Measurements from ENCODE around the gene KRTAP9-6. TPM values are rescaled to one million over a fixed set of nuclear protein-coding genes. Genes with fewer than 3 reads are reported as not detected.

Gene KRTAP9-6
- polyA plus RNA-seq, 12 donors = 0.11 to 0.65 (median 0.24) TPM; not detected in 5

Other genes with a start within 250 kb of the KRTAP9-6 start
- gene KRTAP1-5, start 238.2 kb upstream of the KRTAP9-6 start, polyA plus RNA-seq (ENCODE audit: insufficient read length in 12 of 12) = not detected
- gene KRTAP1-4, start 235.2 kb upstream of the KRTAP9-6 start, polyA plus RNA-seq (ENCODE audit: insufficient read length in 12 of 12) = not detected
- gene KRTAP1-3, start 230.5 kb upstream of the KRTAP9-6 start, polyA plus RNA-seq (ENCODE audit: insufficient read length in 12 of 12) = not detected
- not detected for gene KRTAP1-1, start 223.9 kb upstream of the KRTAP9-6 start, polyA plus RNA-seq (ENCODE audit: insufficient read length in 12 of 12)
- not detected for gene KRTAP2-1, start 218.1 kb upstream of the KRTAP9-6 start, polyA plus RNA-seq (ENCODE audit: insufficient read length in 12 of 12)
- gene KRTAP2-2, start 210.1 kb upstream of the KRTAP9-6 start, polyA plus RNA-seq (ENCODE audit: insufficient read length in 12 of 12) = not detected
- under 1 TPM in 2 of 12 donors, not detected in 10; 0.49 to 0.57 TPM for gene KRTAP2-3, start 205.3 kb upstream of the KRTAP9-6 start, polyA plus RNA-seq (ENCODE audit: insufficient read length in 12 of 12)
- not detected for gene KRTAP2-4, start 199.5 kb upstream of the KRTAP9-6 start, polyA plus RNA-seq (ENCODE audit: insufficient read length in 12 of 12)
- not detected for gene KRTAP4-7, start 181.2 kb upstream of the KRTAP9-6 start, polyA plus RNA-seq (ENCODE audit: insufficient read length in 12 of 12)
- gene KRTAP4-8, start 167.2 kb upstream of the KRTAP9-6 start, polyA plus RNA-seq (ENCODE audit: insufficient read length in 12 of 12) = not detected
- not detected for gene KRTAP4-16, start 163.2 kb upstream of the KRTAP9-6 start, polyA plus RNA-seq (ENCODE audit: insufficient read length in 12 of 12)
- gene KRTAP4-9, start 160.0 kb upstream of the KRTAP9-6 start, polyA plus RNA-seq (ENCODE audit: insufficient read length in 12 of 12) = not detected
- not detected for gene KRTAP4-11, start 147.0 kb upstream of the KRTAP9-6 start, polyA plus RNA-seq (ENCODE audit: insufficient read length in 12 of 12)
- gene KRTAP4-12, start 141.2 kb upstream of the KRTAP9-6 start, polyA plus RNA-seq (ENCODE audit: insufficient read length in 12 of 12) = not detected
- not detected for gene KRTAP4-6, start 124.8 kb upstream of the KRTAP9-6 start, polyA plus RNA-seq (ENCODE audit: insufficient read length in 12 of 12)
- not detected for gene KRTAP4-5, start 115.6 kb upstream of the KRTAP9-6 start, polyA plus RNA-seq (ENCODE audit: insufficient read length in 12 of 12)
- not detected for gene KRTAP4-4, start 104.6 kb upstream of the KRTAP9-6 start, polyA plus RNA-seq (ENCODE audit: insufficient read length in 12 of 12)
- gene KRTAP4-3, start 97.2 kb upstream of the KRTAP9-6 start, polyA plus RNA-seq (ENCODE audit: insufficient read length in 12 of 12) = not detected
- not detected for gene KRTAP4-2, start 87.2 kb upstream of the KRTAP9-6 start, polyA plus RNA-seq (ENCODE audit: insufficient read length in 12 of 12)
- not detected for gene KRTAP4-1, start 80.5 kb upstream of the KRTAP9-6 start, polyA plus RNA-seq (ENCODE audit: insufficient read length in 12 of 12)
- not detected for gene KRTAP9-1, start 75.5 kb upstream of the KRTAP9-6 start, polyA plus RNA-seq (ENCODE audit: insufficient read length in 12 of 12)
- not detected for gene KRTAP9-2, start 38.7 kb upstream of the KRTAP9-6 start, polyA plus RNA-seq (ENCODE audit: insufficient read length in 12 of 12)
- gene KRTAP9-3, start 32.9 kb upstream of the KRTAP9-6 start, polyA plus RNA-seq (ENCODE audit: insufficient read length in 12 of 12) = not detected
- not detected for gene KRTAP9-8, start 27.4 kb upstream of the KRTAP9-6 start, polyA plus RNA-seq (ENCODE audit: insufficient read length in 12 of 12)
- not detected for gene KRTAP9-4, start 15.7 kb upstream of the KRTAP9-6 start, polyA plus RNA-seq (ENCODE audit: insufficient read length in 12 of 12)
- gene KRTAP9-9, start 10.0 kb upstream of the KRTAP9-6 start, polyA plus RNA-seq (ENCODE audit: insufficient read length in 12 of 12) = not detected
- gene KRTAP9-7, start 10.3 kb downstream of the KRTAP9-6 start, polyA plus RNA-seq (ENCODE audit: insufficient read length in 12 of 12) = not detected
- gene KRTAP29-1, start 37.5 kb downstream of the KRTAP9-6 start, polyA plus RNA-seq (ENCODE audit: insufficient read length in 12 of 12) = not detected
- not detected for gene KRTAP16-1, start 43.9 kb downstream of the KRTAP9-6 start, polyA plus RNA-seq (ENCODE audit: insufficient read length in 12 of 12)
- not detected for gene KRTAP17-1, start 50.3 kb downstream of the KRTAP9-6 start, polyA plus RNA-seq (ENCODE audit: insufficient read length in 12 of 12)
- not detected for gene KRT33A, start 85.5 kb downstream of the KRTAP9-6 start, polyA plus RNA-seq (ENCODE audit: insufficient read length in 12 of 12)
- gene KRT33B, start 104.4 kb downstream of the KRTAP9-6 start, polyA plus RNA-seq (ENCODE audit: insufficient read length in 12 of 12) = under 1 TPM in 3 of 12 donors, not detected in 9; 0.13 to 0.15 (median 0.14) TPM
- gene KRT34, start 116.9 kb downstream of the KRTAP9-6 start, polyA plus RNA-seq (ENCODE audit: insufficient read length in 12 of 12) = under 1 TPM in 1 of 12 donors, not detected in 11; 0.33 TPM
- 1 to 10 TPM in 10 of 12 donors, not detected in 2; 3.5 to 6.3 (median 4.4) TPM for gene KRT31, start 132.2 kb downstream of the KRTAP9-6 start, polyA plus RNA-seq (ENCODE audit: insufficient read length in 12 of 12)
- under 1 TPM in 1 of 12 donors, not detected in 11; 0.29 TPM for gene KRT37, start 159.2 kb downstream of the KRTAP9-6 start, polyA plus RNA-seq (ENCODE audit: insufficient read length in 12 of 12)
- gene KRT38, start 175.6 kb downstream of the KRTAP9-6 start, polyA plus RNA-seq (ENCODE audit: insufficient read length in 12 of 12) = not detected
- gene KRT32, start 202.0 kb downstream of the KRTAP9-6 start, polyA plus RNA-seq (ENCODE audit: insufficient read length in 12 of 12) = under 1 TPM in 1 of 12 donors, not detected in 11; 0.55 TPM
- under 1 TPM in 1 of 12 donors, not detected in 11; 0.11 TPM for gene KRT35, start 215.8 kb downstream of the KRTAP9-6 start, polyA plus RNA-seq (ENCODE audit: insufficient read length in 12 of 12)
- under 1 TPM in 1 of 12 donors, not detected in 11; 0.23 TPM for gene KRT36, start 224.5 kb downstream of the KRTAP9-6 start, polyA plus RNA-seq (ENCODE audit: insufficient read length in 12 of 12)
- 100 to 1,000 TPM in 3 of 12 donors, 1 to 10 TPM in 2, under 1 TPM in 1, not detected in 6; 0.63 to 746 (median 70.1) TPM for gene KRT13, start 240.2 kb downstream of the KRTAP9-6 start, polyA plus RNA-seq (ENCODE audit: insufficient read length in 12 of 12)

All from muscle of arm (tissue), 12 donors.